IMR-90 (cell line): Measurements from ENCODE around the gene NEURL1B. TPM values are rescaled to one million over a fixed set of nuclear protein-coding genes. Genes with fewer than 3 reads are reported as not detected.

ENCODE experiments used
- ATAC-seq: fragments of 200-7000 bp; cut with Tn5 transposase; 2 replicates; pipeline ENCODE4 v1.9.1; 2020; ENCODE audit warnings: low read depth, mild to moderate bottlenecking, moderate library complexity
- BruUV-seq: library from RNA; stranded (reverse); fragments of 400-500 nt; replicated peaks from 2 replicates; lab custom pipeline; 2021; lab: Mats Ljungman, UMichigan
- CTCF ChIA-PET: fragments of 300-600 bp; formaldehyde crosslinking; extraction: SDS; loops from one replicate; lab custom pipeline; 2021; ENCODE audit warnings: antibody characterized with exemption; lab: Yijun Ruan, JAX
- POLR2A ChIA-PET: fragments of 300-600 bp; sonication (Branson Sonifier 250); formaldehyde crosslinking; loops from one replicate; lab custom pipeline; 2022; ENCODE audit warnings: antibody characterized with exemption; ENCODE audit not compliant: unreplicated experiment; lab: Charles Lee
- DNase-seq: peaks from one replicate; pipeline ENCODE4 v3.0.0; 2013
- H2AFZ ChIP-seq: replicated peaks from 2 replicates; pipeline ENCODE3; 2013; ENCODE audit warnings: low read length, mild to moderate bottlenecking; ENCODE audit not compliant: poor library complexity
- H2AK5ac ChIP-seq: 2 replicates; pipeline ENCODE4 v1.6.1; 2013; ENCODE audit warnings: low read depth, low read length, inconsistent platforms
- H2AK9ac ChIP-seq: replicated peaks from 2 replicates; pipeline ENCODE3; 2013; ENCODE audit warnings: mild to moderate bottlenecking, low read depth, low read length, moderate library complexity; ENCODE audit not compliant: poor library complexity
- H2BK120ac ChIP-seq: 2 replicates; pipeline ENCODE4 v1.6.1; 2013; ENCODE audit warnings: low read depth, low read length, inconsistent platforms
- H2BK15ac ChIP-seq: 3 replicates; pipeline ENCODE4 v1.6.1; 2013; ENCODE audit warnings: low read depth, low read length, inconsistent platforms
- H2BK20ac ChIP-seq: 2 replicates; pipeline ENCODE4 v1.6.1; 2013; ENCODE audit warnings: low read depth, mild to moderate bottlenecking, inconsistent platforms, low read length, moderate library complexity
- H2BK5ac ChIP-seq: 2 replicates; pipeline ENCODE4 v1.6.1; 2013; ENCODE audit warnings: mild to moderate bottlenecking, low read depth, low read length, inconsistent platforms; ENCODE audit not compliant: poor library complexity, severe bottlenecking
- H3K14ac ChIP-seq: replicated peaks from 2 replicates; pipeline ENCODE4 v1.6.1; 2013; ENCODE audit warnings: low read depth, low read length, inconsistent platforms
- H3K18ac ChIP-seq: 2 replicates; pipeline ENCODE4 v1.6.1; 2013; ENCODE audit warnings: low read depth, low read length, control low read depth
- H3K23ac ChIP-seq: 2 replicates; pipeline ENCODE4 v1.6.1; 2013; ENCODE audit warnings: low read depth, low read length, inconsistent platforms
- H3K27ac ChIP-seq: 2 replicates; pipeline ENCODE4 v1.5.1; 2013; ENCODE audit warnings: mild to moderate bottlenecking, control low read depth, low read length; ENCODE audit not compliant: insufficient read depth
- H3K27me3 ChIP-seq: 2 replicates; pipeline ENCODE4 v1.6.1; 2013; ENCODE audit warnings: low read length; ENCODE audit not compliant: control insufficient read depth, insufficient read depth
- H3K36me3 ChIP-seq: 2 replicates; pipeline ENCODE4 v1.6.1; 2013; ENCODE audit warnings: low read length, mixed read lengths; ENCODE audit not compliant: control insufficient read depth, insufficient read depth
- H3K4ac ChIP-seq: 2 replicates; pipeline ENCODE4 v1.6.1; 2013; ENCODE audit warnings: low read depth, low read length, inconsistent platforms
- H3K4me1 ChIP-seq: 2 replicates; pipeline ENCODE4 v1.6.1; 2013; ENCODE audit warnings: low read length, mixed read lengths; ENCODE audit not compliant: control insufficient read depth, insufficient read depth
- H3K4me2 ChIP-seq: 2 replicates; pipeline ENCODE4 v1.6.1; 2013; ENCODE audit warnings: low read depth, mild to moderate bottlenecking, control low read depth, low read length, moderate library complexity
- H3K4me3 ChIP-seq: 2 replicates; pipeline ENCODE4 v1.5.1; 2013; ENCODE audit warnings: low read depth, mild to moderate bottlenecking, control low read depth, low read length, moderate library complexity; ENCODE audit not compliant: insufficient read depth
- H3K56ac ChIP-seq: 2 replicates; pipeline ENCODE4 v1.6.1; 2013; ENCODE audit warnings: low read length, inconsistent platforms; ENCODE audit not compliant: insufficient read depth; ENCODE audit errors: extremely low read depth
- H3K79me1 ChIP-seq, 2 experiments: 2 replicates each; pipeline ENCODE4 v1.6.1; 2013; ENCODE audit warnings: low read length in 2 of 2, inconsistent platforms in 1 of 2, low read depth in 1 of 2
- H3K9ac ChIP-seq: 2 replicates; pipeline ENCODE4 v1.6.1; 2013; ENCODE audit warnings: low read depth, low read length, control low read depth
- H3K9me1 ChIP-seq: 2 replicates; pipeline ENCODE4 v1.6.1; 2013; ENCODE audit warnings: low read length, inconsistent platforms; ENCODE audit not compliant: insufficient read depth
- H3K9me3 ChIP-seq: 2 replicates; pipeline ENCODE4 v1.6.1; 2013; ENCODE audit warnings: low read length; ENCODE audit not compliant: control insufficient read depth, insufficient read depth
- H4K20me1 ChIP-seq: 2 replicates; pipeline ENCODE4 v1.6.1; 2013; ENCODE audit warnings: low read length, inconsistent platforms; ENCODE audit not compliant: insufficient read depth
- H4K5ac ChIP-seq: 2 replicates; pipeline ENCODE4 v1.6.1; 2013; ENCODE audit warnings: mild to moderate bottlenecking, low read depth, low read length, control low read depth
- H4K8ac ChIP-seq, 2 experiments: 2 replicates each; pipeline ENCODE4 v1.6.1; 2013; ENCODE audit warnings: low read depth in 2 of 2, low read length in 2 of 2, control low read depth in 1 of 2, inconsistent platforms in 1 of 2
- H4K91ac ChIP-seq: 2 replicates; pipeline ENCODE4 v1.6.1; 2013; ENCODE audit warnings: low read depth, low read length, inconsistent platforms; ENCODE audit not compliant: insufficient read depth
- BHLHE40 ChIP-seq: fragments of 150-350 bp; IDR thresholded peaks from 2 replicates; pipeline ENCODE4 v1.6.1; 2016; ENCODE audit warnings: mild to moderate bottlenecking, low read depth, low read length
- CEBPB ChIP-seq: IDR thresholded peaks from 2 replicates; pipeline ENCODE4 v1.6.1; 2012; ENCODE audit warnings: low read depth, low read length, improper control_type of control experiment
- CHD1 ChIP-seq: IDR thresholded peaks from 2 replicates; pipeline ENCODE4 v1.6.1; 2012; ENCODE audit warnings: low read depth, low read length, improper control_type of control experiment
- CTCF ChIP-seq: conservative IDR thresholded peaks from 2 replicates; pipeline ENCODE4 v1.5.1; 2012; ENCODE audit warnings: mild to moderate bottlenecking, low read depth, low read length, improper control_type of control experiment
- FOS ChIP-seq: fragments of 150-350 bp; IDR thresholded peaks from 2 replicates; pipeline ENCODE4 v1.6.1; 2016; ENCODE audit warnings: low read depth, low read length
- MAFK ChIP-seq: IDR thresholded peaks from 2 replicates; pipeline ENCODE4 v1.6.1; 2012; ENCODE audit warnings: low read depth, low read length, improper control_type of control experiment
- MAZ ChIP-seq: IDR thresholded peaks from 2 replicates; pipeline ENCODE4 v1.6.1; 2012; ENCODE audit warnings: low read depth, mild to moderate bottlenecking, low read length, improper control_type of control experiment, moderate library complexity, borderline replicate concordance
- MXI1 ChIP-seq: IDR thresholded peaks from 2 replicates; pipeline ENCODE4 v1.6.1; 2012; ENCODE audit warnings: low read depth, mild to moderate bottlenecking, low read length, moderate library complexity, borderline replicate concordance
- NFE2L2 ChIP-seq: fragments of 150-350 bp; IDR thresholded peaks from 2 replicates; pipeline ENCODE4 v1.6.1; 2016; ENCODE audit warnings: low read depth, mild to moderate bottlenecking, low read length
- POLR2A ChIP-seq: IDR thresholded peaks from 2 replicates; pipeline ENCODE4 v1.6.1; 2012; ENCODE audit warnings: mild to moderate bottlenecking, low read depth, low read length
- RAD21 ChIP-seq: IDR thresholded peaks from 2 replicates; pipeline ENCODE4 v1.6.1; 2012; ENCODE audit warnings: low read length, improper control_type of control experiment
- RCOR1 ChIP-seq: IDR thresholded peaks from 2 replicates; pipeline ENCODE4 v1.6.1; 2012; ENCODE audit warnings: mild to moderate bottlenecking, low read length, improper control_type of control experiment; ENCODE audit not compliant: insufficient replicate concordance
- RFX5 ChIP-seq: IDR thresholded peaks from 2 replicates; pipeline ENCODE4 v1.8.0; 2012; ENCODE audit warnings: low read depth, mild to moderate bottlenecking, low read length, moderate library complexity
- SMC3 ChIP-seq: fragments of 150-350 bp; IDR thresholded peaks from 2 replicates; pipeline ENCODE4 v1.6.1; 2016; ENCODE audit warnings: low read depth, mild to moderate bottlenecking, antibody characterized with exemption, low read length, moderate library complexity
- WGBS, 2 experiments: methylation state at CpG; one replicate each; pipeline versions ENCODE4 v1.1.5 to v1.1.7; 2013; ENCODE audit warnings: missing lambda C conversion rate in 2 of 2; ENCODE audit not compliant: insufficient read length in 1 of 2; ENCODE audit errors: extremely low coverage in 2 of 2; 5-methylcytosine and 5-hydroxymethylcytosine counted together
- dilution Hi-C: fragments of 300-500 bp; cut with HindIII; formaldehyde crosslinking; loops from one replicate; pipeline ENCODE4 v1.14.3; 2018; ENCODE audit warnings: low sequenced_read_pairs; ENCODE audit not compliant: unreplicated experiment
- in situ Hi-C: fragments of 300-500 bp; cut with MboI; formaldehyde crosslinking; loops from 3 replicates; pipeline ENCODE4 v1.14.3; 2019; ENCODE audit warnings: low sequenced_read_pairs, inconsistent platforms, mixed read lengths
- intact Hi-C: fragments of 100-400 bp; cut with micrococcal nuclease; formaldehyde crosslinking; loops from 2 replicates; pipeline ENCODE4 v1.10.0; 2022
- polyA plus RNA-seq, 3 experiments: library from polyadenylated mRNA; depleted of rRNA; stranded (reverse); fragments of >200 nt; gene quantifications; 2 replicates each; pipeline ENCODE4 v1.2.3, GENCODE V29; 2012; ENCODE audit warnings: low replicate concordance in 1 of 3
- total RNA-seq: library from RNA; depleted of rRNA; stranded (reverse); fragments of >200 nt; gene quantifications from 2 replicates; pipeline ENCODE4 v1.2.3, GENCODE V29; 2012
- TF ChIP-seq, protein P1 (sequence below): fragments of 150-350 bp; IDR thresholded peaks from 2 replicates; pipeline ENCODE4 v1.6.1; 2017; ENCODE audit warnings: mild to moderate bottlenecking, antibody characterized with exemption, low read length, low read depth

NEURL1B gene
- total and polyA plus RNA-seq, 2 of the 4 experiments (the other 2 are of a cell fraction) = 1.8 to 2.8 TPM

DNA sequence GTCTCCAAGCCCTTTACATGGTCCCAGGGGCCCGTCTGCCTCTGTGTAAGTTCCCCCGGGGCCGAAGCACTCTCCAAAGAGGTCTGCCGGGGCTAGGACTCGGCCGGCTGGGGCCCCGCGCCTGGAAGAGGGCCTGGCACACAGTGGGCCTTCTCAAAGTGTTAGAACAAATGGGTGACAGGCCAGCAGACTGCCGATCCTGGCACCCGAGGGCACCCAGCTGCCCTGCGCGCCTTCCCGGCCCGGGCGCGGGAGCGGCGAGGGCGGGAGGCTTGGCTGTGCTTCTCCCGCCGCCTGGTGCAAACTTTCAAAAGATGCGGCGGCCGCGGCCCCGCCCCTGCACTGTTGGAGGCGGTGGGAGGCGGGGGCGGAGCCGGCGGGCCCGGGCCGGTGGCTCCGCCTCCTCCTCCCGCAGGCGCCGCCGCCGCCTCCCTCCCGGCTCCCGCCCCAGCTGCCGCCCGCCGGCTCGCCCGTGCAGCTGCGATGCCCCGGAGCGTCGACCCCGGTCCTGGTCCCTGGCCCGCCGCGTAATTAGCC is at the start of gene NEURL1B (continued):
- TF ChIP-seq RCOR1 (no peak), POLR2A (peak; percentile 43; the same call in 1 of the 2 replicates), RFX5 (no peak), CEBPB (no peak), MXI1 (no peak), RAD21 (no peak), SMC3 (no peak)

GRCh38 chr5:172591636-172592035 is 49.4 kb upstream of the NEURL1B start:
- H2BK15ac ChIP-seq = no peak overlapping the region
- H3K56ac ChIP-seq = no peak overlapping the region
- H2AK5ac ChIP-seq = no peak overlapping the region
- H3K79me1 ChIP-seq = no peaks in the 10 kb centered on the region
- ChIA-PET POLR2A (interaction anchor here (0.6 kb wide), 1 partner anchor 89 kb away, joined by 3 read pairs; no protein-coding TSS in a partner anchor), CTCF (no interaction called here)
- no peak overlapping the region for H3K4me2 ChIP-seq
- WGBS, 2 experiments = 62% methylated on average over 3 of the region's 6 CpGs; no CpG with 5 or more reads in 1 of the 2 experiments
- H3K4me3 ChIP-seq = no peak overlapping the region
- intact Hi-C loops (no loop called here), dilution Hi-C loops (no loop called here), in situ Hi-C loops (no loop called here)
- H3K27ac ChIP-seq = no peak overlapping the region
- no peak overlapping the region for H3K14ac ChIP-seq
- ATAC-seq (no peak), DNase-seq (no peak)
- H3K27me3 ChIP-seq = peaks cover 61% of the 10 kb centered on the region
- no peak overlapping the region for H3K4ac ChIP-seq
- H3K9me1 ChIP-seq = 0 out of 2 replicates have a peak, but pooled peaks cover 2% of the 10 kb centered on the region
- no peak overlapping the region for H2BK120ac ChIP-seq
- no peak overlapping the region for H4K5ac ChIP-seq
- H2BK5ac ChIP-seq = no peak overlapping the region
- H4K8ac ChIP-seq = no peak overlapping the region
- H2AK9ac ChIP-seq = no peak overlapping the region
- no peaks in the 10 kb centered on the region for H3K36me3 ChIP-seq
- no peak overlapping the region for H2BK20ac ChIP-seq
- H4K91ac ChIP-seq = no peak overlapping the region
- H3K4me1 ChIP-seq = no peaks in the 10 kb centered on the region
- BruUV-seq = no TSS peak
- no peaks in the 10 kb centered on the region for H3K9me3 ChIP-seq
- H3K23ac ChIP-seq = no peak overlapping the region
- H2AFZ ChIP-seq = no peak overlapping the region
- H3K18ac ChIP-seq = no peak overlapping the region
- no peak overlapping the region for H3K9ac ChIP-seq
- H4K20me1 ChIP-seq = no peaks in the 10 kb centered on the region; the same call in 1 of the 2 replicates
- TF ChIP-seq FOS = no peak
- TF ChIP-seq SMC3 = no peak
- no peak for TF ChIP-seq MAZ
- TF ChIP-seq CTCF = no peak
- no peak for TF ChIP-seq RFX5
- no peak for TF ChIP-seq MXI1
- no peak for TF ChIP-seq MAFK
- no peak for TF ChIP-seq RCOR1
- no peak for TF ChIP-seq NFE2L2
- no peak for TF ChIP-seq BHLHE40
- TF ChIP-seq CHD1 = no peak
- TF ChIP-seq, protein P1, sequence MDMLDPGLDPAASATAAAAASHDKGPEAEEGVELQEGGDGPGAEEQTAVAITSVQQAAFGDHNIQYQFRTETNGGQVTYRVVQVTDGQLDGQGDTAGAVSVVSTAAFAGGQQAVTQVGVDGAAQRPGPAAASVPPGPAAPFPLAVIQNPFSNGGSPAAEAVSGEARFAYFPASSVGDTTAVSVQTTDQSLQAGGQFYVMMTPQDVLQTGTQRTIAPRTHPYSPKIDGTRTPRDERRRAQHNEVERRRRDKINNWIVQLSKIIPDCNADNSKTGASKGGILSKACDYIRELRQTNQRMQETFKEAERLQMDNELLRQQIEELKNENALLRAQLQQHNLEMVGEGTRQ = no peak
